Stimulated activated CD4-positive, alpha-beta T cell treated with anti-CD3 and anti-CD28 coated beads, TNF-alpha, amount 100 ng/mL, for 24 hours (primary cell): Measurements from ENCODE around the gene SAMD11.

ENCODE experiments used
- DNase-seq, 3 experiments: peaks; one replicate each; pipeline ENCODE4 v3.0.0-alpha.2; 2020; ENCODE audit warnings: low read depth in 3 of 3

Gene SAMD11

DNA sequence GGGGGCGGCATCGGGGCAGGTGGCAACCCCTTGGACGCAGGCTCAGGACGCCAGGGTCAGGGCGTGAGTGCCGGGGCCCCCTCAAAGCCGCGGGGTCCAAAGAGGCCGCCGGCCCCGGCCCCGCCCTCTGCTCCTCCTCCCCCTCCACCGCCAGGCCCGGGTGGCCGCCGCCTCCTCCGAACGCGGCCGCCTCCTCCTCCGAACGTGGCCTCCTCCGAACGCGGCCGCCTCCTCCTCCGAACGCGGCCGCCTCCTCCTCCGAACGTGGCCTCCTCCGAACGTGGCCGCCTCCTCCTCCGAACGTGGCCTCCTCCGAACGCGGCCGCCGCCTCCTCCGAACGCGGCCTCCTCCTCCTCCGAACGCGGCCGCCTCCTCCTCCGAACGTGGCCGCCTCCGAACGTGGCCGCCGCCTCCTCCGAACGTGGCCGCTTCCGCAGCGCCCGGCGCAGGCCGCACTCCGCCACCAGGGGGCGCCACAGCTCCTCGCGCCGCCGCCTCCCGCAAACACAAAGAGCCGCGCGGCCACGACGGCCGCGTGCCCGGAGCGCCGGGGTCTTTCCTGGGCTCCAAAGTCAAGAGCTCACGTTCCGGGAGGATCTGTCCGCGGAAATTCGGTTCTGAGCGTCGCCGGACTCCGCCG is 19.3 kb upstream of the SAMD11 start:
- peak; percentile 69 to 82 (median 77) for DNase-seq

DNA sequence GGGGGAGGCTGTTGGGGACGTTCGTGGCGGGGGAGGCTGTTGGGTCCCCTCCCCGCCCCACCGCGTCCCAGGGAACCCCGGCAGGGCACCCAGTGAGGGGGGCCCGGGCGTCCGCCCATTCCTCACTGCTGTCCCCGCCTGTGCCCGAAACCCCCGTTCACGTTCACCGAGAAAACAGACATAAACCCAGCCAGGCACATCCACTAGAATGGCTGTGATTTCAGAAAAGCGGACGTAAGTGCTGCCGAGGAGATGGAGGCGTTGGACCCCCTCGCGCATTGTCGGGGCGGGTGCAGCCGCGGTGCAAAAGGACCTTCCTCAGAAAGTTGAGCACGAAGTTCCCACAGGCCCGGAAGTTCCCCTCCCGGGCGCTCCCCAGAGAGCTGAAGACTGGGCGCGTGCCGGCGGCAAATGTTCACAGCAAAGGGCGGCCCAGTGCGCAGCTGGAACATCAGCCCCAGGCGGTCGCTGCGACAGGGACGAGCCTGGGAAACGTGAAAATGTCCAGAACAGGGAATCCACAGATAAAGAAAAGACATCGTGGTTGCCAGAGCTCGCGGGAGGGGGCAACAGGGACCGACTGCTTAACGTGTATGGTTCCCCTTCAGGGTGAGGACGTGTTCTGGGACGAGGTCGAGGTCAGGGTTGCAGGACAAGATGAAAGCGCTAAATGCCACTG is 18.5 kb upstream of the SAMD11 start:
- no peak for DNase-seq

- DNase-seq, result no peak
Observed at GRCh38 chr1:905811-906599, 17.7 kb upstream of the SAMD11 start.

DNA sequence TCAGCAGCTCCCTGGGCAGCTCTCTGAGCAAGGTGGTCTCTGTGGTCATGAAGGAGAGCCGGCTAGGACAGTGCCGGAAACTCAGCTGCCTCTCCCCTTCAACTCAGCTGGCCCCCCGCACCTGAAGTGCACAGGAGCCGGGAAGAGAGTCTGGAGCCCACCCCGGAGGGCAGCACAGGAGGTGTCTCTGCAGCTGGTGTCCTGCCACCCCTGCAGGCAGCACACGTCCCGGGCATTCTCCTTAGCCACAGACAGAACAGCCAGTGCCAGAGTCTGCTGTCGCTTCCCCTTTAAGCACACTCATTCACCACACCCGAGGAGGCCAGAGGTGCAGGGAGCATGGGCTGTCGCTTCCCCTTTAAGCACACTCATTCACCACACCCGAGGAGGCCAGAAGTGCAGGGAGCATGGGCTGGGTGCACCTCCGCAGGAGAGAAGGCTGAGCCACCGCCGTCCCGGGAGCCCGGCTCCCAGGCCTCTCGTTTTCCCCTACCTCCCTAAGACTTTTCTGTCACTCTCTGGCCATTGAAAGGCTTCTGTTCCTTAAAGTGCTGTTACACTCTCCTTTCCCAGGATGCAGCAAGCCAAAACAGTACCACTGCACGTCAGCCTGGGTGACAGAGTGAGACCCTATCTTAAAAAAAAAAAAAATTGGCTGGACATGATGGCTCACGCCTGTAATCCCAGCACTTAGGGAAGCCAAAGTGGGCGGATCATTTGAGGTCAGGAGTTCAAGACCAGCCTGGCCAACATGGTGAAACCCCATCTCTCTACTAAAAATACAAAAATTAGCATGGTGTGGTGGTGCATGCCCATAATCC is 16.9 kb upstream of the SAMD11 start:
- DNase-seq, result no peak

DNA sequence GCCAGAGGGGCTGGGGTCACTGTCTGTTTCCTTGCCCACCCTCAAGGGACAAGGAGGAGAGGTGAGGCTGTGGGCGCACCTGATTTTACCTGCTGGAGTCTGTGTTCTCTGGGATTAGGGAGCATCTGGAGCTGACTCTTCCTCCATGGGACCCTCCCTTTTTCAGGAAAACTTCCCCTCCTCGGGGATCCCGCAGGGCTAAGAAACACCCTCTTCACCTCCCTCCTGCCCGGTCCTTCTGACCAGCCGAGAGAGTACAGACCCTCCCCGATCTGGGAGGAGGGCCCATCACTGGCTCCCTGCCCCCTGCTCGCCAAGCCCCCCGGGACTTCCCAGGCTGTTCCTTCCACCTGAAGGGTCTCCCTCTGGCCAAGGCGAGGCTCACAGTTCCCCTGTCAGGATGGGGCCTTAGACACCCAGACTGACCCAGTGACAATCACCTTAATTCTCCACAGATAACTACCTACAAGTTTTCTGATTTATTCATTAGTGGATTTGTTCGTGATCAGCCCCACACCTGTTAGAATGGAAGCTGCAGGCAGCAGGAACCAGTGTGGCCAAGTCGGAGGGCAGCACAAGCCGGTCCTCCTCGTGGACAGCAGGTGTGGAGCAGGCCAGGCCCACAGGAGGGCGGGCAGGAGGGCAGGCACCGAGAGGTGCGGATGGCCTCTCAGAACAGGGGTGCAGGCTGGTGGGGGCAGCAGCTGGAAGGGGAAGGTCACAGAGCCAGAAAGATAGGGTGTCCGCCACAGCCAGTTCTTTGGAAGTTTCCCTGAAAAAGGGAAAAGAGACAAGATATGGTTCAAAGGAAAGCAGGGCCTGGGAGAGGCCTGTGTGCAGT is 15.9 kb upstream of the SAMD11 start:
- no peak for DNase-seq

- no peak for DNase-seq
Observed at GRCh38 chr1:908661-909060, 15.1 kb upstream of the SAMD11 start.

DNA sequence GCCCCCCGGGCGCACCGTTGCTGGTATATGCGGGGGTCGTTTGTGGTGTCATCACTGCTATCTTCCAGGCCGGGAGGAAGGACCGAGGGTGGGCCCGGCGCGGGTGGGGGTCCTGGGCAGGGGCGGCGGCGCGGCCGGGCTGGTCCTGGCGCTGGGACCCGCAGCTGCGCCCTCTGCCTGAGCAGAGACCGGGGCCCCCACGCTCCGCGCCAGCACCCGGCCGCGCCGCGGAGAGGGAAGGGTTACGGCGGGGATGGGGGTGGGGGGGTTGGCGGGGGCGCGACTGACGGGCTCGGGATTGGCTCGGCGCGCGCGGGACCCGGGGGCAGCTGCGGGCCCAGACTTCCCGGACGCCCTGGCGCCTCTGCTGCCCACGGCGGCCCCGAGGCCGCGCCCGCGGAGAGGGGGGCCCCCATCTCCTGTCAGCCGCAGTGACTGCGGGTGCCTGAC is 13.8 kb upstream of the SAMD11 start:
- no peak for DNase-seq

GRCh38 chr1:910311-910880 is 13.3 kb upstream of the SAMD11 start:
- DNase-seq, result no peak

- DNase-seq, result no peak
Observed at GRCh38 chr1:910881-911721, 12.6 kb upstream of the SAMD11 start.

DNA sequence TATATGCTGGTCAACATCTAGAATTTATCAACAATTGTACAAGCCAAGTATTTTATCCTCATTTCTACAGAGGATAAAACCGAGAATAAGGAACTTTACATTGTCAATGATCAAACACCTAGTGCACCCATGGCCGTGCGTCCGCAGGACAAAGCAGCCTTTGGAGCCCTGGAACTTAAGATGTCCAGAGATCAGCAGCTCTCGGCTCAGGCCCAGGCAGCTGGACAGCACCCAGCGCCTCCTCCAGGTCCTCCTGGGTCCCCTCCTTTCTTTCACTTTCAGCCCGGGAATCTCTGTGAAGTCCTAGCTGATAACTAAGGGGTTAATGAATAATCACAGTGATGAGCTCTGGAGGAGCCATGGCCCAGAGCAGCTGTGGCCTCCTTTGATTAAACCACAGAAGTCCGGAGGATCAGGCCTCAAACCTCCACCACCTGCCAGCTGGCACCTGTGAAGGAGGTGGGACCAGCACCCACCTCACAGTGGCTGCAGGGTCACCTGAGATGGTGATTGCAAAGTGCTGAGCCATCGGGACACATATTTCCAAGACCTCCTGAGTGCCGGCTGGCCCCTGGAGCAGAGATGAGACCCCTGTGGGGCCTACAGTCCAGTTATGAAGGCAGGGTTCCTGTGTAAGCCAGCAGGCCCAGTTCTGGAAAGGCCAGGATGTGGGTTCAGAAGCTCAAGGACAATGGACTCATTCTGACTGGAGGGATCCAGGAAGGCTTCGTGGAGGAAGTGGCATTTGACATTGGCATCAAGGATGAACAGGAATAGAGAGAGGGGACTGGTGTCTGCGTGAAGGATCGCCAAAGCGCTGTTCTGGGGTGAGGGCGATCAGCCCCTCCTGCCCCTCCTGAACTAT is 11.6 kb upstream of the SAMD11 start:
- DNase-seq, result no peak

DNA sequence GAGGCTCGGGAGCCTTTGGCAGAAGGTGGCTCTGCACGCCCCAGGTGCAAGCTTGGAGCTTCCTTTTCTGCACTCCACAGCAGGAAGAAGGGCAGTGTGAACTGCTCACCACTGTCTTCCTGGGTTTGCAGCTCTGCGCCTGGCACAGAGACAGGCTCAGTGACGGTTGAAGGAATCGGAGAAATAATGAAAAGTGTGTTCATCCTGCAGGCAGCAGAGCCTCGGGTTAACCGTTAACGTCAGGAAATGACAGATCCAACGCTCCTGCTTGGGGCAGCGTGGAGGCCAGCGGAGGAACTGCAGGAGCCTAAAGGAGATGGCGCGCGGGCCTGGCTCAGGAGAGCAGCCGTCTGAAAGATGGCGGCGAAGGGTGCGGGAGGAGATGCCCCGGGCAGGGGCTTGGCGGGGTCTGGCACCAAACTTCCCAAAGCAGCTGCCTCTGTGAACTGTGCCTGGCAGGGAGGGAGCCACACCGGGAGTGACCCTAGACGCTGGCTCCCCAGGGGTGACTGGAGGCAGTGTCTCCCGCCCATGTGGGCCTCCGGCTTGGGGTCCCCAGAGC is 10.9 kb upstream of the SAMD11 start:
- no peak for DNase-seq

DNA sequence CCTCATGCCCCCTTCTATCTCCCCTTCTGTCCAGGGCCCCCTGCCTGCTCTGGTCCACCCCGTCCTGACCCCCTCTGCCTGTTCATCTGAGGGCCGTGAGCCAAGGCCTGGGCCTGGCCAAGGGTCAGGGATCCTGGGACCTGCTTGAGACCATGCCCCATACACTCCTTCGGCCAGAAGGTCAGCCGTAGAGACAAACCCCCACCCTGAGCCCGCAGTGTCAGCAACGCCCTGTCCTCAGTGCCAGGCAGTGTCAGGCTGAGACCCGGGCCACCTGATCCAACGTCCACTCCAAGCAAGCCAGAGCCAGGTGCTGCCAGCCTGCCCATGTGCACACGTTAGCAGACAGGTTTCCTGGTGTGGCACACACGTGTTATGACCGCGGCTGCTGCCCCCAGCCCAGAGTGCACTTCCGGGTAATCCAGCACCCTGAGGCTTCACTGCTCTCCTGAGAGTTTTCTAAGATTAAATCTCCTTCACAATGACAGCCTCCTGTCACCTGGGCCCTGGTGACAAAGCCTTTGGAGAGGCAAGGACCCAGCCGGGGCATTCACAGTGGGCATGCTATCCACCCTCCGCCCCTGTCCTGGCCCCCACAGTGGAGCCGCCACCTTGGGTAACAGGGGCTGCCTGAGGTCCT is 10.1 kb upstream of the SAMD11 start:
- no peak for DNase-seq

- DNase-seq, result no peak
Observed at GRCh38 chr1:914131-914890, 9.4 kb upstream of the SAMD11 start.

DNA sequence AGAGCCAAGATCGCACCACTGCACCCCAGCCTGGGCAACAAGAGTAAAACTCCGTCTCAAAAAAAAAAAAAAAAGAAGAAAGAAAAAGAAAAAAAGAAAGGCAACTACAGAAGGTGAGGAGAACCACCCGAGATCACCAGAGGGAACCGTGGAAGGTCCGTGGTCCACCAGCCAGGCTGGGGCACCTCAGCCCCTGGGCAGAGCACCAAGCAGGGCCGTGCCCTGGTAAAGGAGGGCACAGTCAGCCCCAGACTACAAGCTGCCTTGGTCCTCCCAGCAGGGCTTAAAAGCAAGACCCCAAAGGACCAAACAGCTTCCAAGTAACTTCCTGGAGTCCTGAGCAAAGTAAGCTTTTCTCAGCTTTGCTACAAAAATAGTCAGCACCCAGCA is 8.8 kb upstream of the SAMD11 start:
- DNase-seq, result no peak

- no peak for DNase-seq
Observed at GRCh38 chr1:915295-916172, 8.2 kb upstream of the SAMD11 start.
